Smooth muscle cell of trachea (primary cell): Measurements from ENCODE around the gene RSPH9. TPM values are rescaled to one million over a fixed set of nuclear protein-coding genes. Genes with fewer than 3 reads are reported as not detected.

ENCODE experiments used
- total RNA-seq: library from RNA; depleted of rRNA; stranded (reverse); fragments of >200 nt; gene quantifications from 2 replicates; pipeline ENCODE4 v1.2.1, GENCODE V29; 2014

RSPH9 gene
- 1.0 and 1.8 TPM in 2 replicates for total RNA-seq

GRCh38 chr6:43644940-43645612 lies at the start of gene RSPH9:
Gene RSPH9 (plus strand): TSS chr6:43645036. CDS start chr6:43645099, 63 bp downstream.

GRCh38 chr6:43629104-43629504 lies 15.7 kb upstream of the RSPH9 start, which contains the start of gene GTPBP2:
Gene GTPBP2 (minus strand): TSS chr6:43629264. CDS start chr6:43629162, 102 bp downstream.

GRCh38 chr6:43635387-43636307 lies 9.2 kb upstream of the RSPH9 start, which contains the start of gene MAD2L1BP:
Gene MAD2L1BP (plus strand): TSS chr6:43635840. CDS start chr6:43635876, 36 bp downstream.

GRCh38 chr6:43687437-43688347 lies 42.9 kb downstream of the RSPH9 start, which contains the start of gene MRPS18A:
Gene MRPS18A (minus strand): TSS chr6:43687791. CDS start chr6:43687779, 12 bp downstream.

Other genes with a start within 250 kb of the RSPH9 start
- gene ABCC10, start 217.5 kb upstream of the RSPH9 start, total RNA-seq = 20.1 and 23.7 TPM in 2 replicates
- gene DLK2, start 189.5 kb upstream of the RSPH9 start, total RNA-seq = 0.66 TPM in 1 of 2 replicates, not detected in the other
- gene TJAP1, start 167.5 kb upstream of the RSPH9 start, total RNA-seq = 11.2 and 12.4 TPM in 2 replicates
- 0.15 and 0.50 TPM in 2 replicates for gene LRRC73, start 134.7 kb upstream of the RSPH9 start, total RNA-seq
- 92.6 and 152 TPM in 2 replicates for gene YIPF3, start 128.1 kb upstream of the RSPH9 start, total RNA-seq
- 26.6 and 27.2 TPM in 2 replicates for gene POLR1C, start 127.9 kb upstream of the RSPH9 start, total RNA-seq
- gene XPO5, start 69.0 kb upstream of the RSPH9 start, total RNA-seq = 15.4 and 22.3 TPM in 2 replicates
- gene POLH, start 68.9 kb upstream of the RSPH9 start, total RNA-seq = 27.9 and 36.6 TPM in 2 replicates
- 61.5 and 67.6 TPM in 2 replicates for gene GTPBP2, start 15.8 kb upstream of the RSPH9 start, total RNA-seq
- 30.4 and 42.2 TPM in 2 replicates for gene MAD2L1BP, start 9.2 kb upstream of the RSPH9 start, total RNA-seq
- 39.7 and 42.8 TPM in 2 replicates for gene MRPS18A, start 42.8 kb downstream of the RSPH9 start, total RNA-seq
- 49.3 and 183 TPM in 2 replicates for gene VEGFA, start 125.2 kb downstream of the RSPH9 start, total RNA-seq